Astrocyte (in vitro differentiated cells and primary cell): ENCODE results near the gene DARS1.

ENCODE experiments used
- EZH2 ChIP-seq: IDR thresholded peaks from 2 replicates; pipeline ENCODE4 v1.6.1; 2012; ENCODE audit warnings: mild to moderate bottlenecking, low read length, inconsistent platforms; ENCODE audit not compliant: insufficient read depth
- TF ChIP-seq, protein P1 (sequence below): IDR thresholded peaks from 2 replicates; pipeline ENCODE4 v1.5.1; 2011; ENCODE audit warnings: low read depth, mild to moderate bottlenecking, inconsistent platforms, low read length, moderate library complexity; ENCODE audit not compliant: insufficient read depth

- TF ChIP-seq, protein P1, sequence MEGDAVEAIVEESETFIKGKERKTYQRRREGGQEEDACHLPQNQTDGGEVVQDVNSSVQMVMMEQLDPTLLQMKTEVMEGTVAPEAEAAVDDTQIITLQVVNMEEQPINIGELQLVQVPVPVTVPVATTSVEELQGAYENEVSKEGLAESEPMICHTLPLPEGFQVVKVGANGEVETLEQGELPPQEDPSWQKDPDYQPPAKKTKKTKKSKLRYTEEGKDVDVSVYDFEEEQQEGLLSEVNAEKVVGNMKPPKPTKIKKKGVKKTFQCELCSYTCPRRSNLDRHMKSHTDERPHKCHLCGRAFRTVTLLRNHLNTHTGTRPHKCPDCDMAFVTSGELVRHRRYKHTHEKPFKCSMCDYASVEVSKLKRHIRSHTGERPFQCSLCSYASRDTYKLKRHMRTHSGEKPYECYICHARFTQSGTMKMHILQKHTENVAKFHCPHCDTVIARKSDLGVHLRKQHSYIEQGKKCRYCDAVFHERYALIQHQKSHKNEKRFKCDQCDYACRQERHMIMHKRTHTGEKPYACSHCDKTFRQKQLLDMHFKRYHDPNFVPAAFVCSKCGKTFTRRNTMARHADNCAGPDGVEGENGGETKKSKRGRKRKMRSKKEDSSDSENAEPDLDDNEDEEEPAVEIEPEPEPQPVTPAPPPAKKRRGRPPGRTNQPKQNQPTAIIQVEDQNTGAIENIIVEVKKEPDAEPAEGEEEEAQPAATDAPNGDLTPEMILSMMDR: no peak
- no peak for TF ChIP-seq EZH2
Observed at GRCh38 chr2:135870571-135870970, 114.9 kb downstream of the DARS1 start.
